Measurements from ENCODE around the gene TGFBR1. TPM values are rescaled to one million over a fixed set of nuclear protein-coding genes. Genes with fewer than 3 reads are reported as not detected.

TGFBR1 gene
- total RNA-seq, 6 donors from 2014 or later = 13.6 to 63.1 (median 37.9) TPM

- H3K4me3 ChIP-seq = no peak overlapping the region
- no peaks in the 10 kb centered on the region for H3K4me1 ChIP-seq
- H3K27ac ChIP-seq = no peak overlapping the region
- DNase-seq (no peak), ATAC-seq (ENCODE audit: low FRiP score in 2 of 2) (no peak)
- no peaks in the 10 kb centered on the region for H3K27me3 ChIP-seq
- no peaks in the 10 kb centered on the region for H3K9me3 ChIP-seq
- peaks cover 28 to 87% (median 50%) of the 10 kb centered on the region in 4 donors for H3K36me3 ChIP-seq
- TF ChIP-seq POLR2AphosphoS5 (IDR thresholded peaks at IDR 0.05) = no peak
- TF ChIP-seq EP300 (IDR thresholded peaks at IDR 0.05) = no peak
- TF ChIP-seq POLR2A (IDR thresholded peaks at IDR 0.05) = no peak
- no peak for TF ChIP-seq CTCF (IDR thresholded peaks at IDR 0.05)
Observed at GRCh38 chr9:99147177-99147576, 42.3 kb downstream of the TGFBR1 start.

GRCh38 chr9:99150451-99151171, 45.7 kb downstream of the TGFBR1 start:
- no peak overlapping the region for H3K4me3 ChIP-seq
- WGBS, 2 donors = 81 to 82% methylated on average over 8 of the region's 8 CpGs
- no peak for TF ChIP-seq POLR2A (IDR thresholded peaks at IDR 0.05)
- no peak for TF ChIP-seq CTCF (IDR thresholded peaks at IDR 0.05)
- TF ChIP-seq POLR2AphosphoS5 (IDR thresholded peaks at IDR 0.05) = no peak
- no peak for TF ChIP-seq EP300 (IDR thresholded peaks at IDR 0.05)
- no peaks in the 10 kb centered on the region for H3K4me1 ChIP-seq
- H3K9me3 ChIP-seq = no peaks in the 10 kb centered on the region
- no peak overlapping the region for H3K27ac ChIP-seq
- DNase-seq = no peak
- no peaks in the 10 kb centered on the region for H3K27me3 ChIP-seq
- H3K36me3 ChIP-seq = peaks cover 19 to 55% (median 28%) of the 10 kb centered on the region in 4 donors
- ATAC-seq (ENCODE audit: low FRiP score in 2 of 2) = no peak

- Histone ChIP-seq H3K27me3 (no peaks in the 10 kb centered on the region), H3K9me3 (no peaks in the 10 kb centered on the region), H3K4me3 (no peak overlapping the region), H3K4me1 (no peaks in the 10 kb centered on the region), H3K36me3 (peaks cover 0 to 17% (median 3%) of the 10 kb centered on the region in 4 donors), H3K27ac (no peak overlapping the region)
- ATAC-seq (ENCODE audit: low FRiP score in 2 of 2) (no peak), DNase-seq (no peak)
- 71 to 87% methylated on average over 3 of the region's 3 CpGs for WGBS, 2 donors
- TF ChIP-seq EP300 (IDR thresholded peaks at IDR 0.05) (no peak), CTCF (IDR thresholded peaks at IDR 0.05) (no peak), POLR2AphosphoS5 (IDR thresholded peaks at IDR 0.05) (no peak), POLR2A (IDR thresholded peaks at IDR 0.05) (no peak)
Observed at GRCh38 chr9:99154356-99154755, 49.4 kb downstream of the TGFBR1 start.

- Histone ChIP-seq H3K4me3 (no peak overlapping the region), H3K36me3 (peaks cover 0 to 7% (median 3%) of the 10 kb centered on the region in 4 donors), H3K4me1 (no peaks in the 10 kb centered on the region), H3K9me3 (no peaks in the 10 kb centered on the region), H3K27me3 (no peaks in the 10 kb centered on the region), H3K27ac (no peak overlapping the region)
- DNase-seq = no peak
- TF ChIP-seq POLR2A (IDR thresholded peaks at IDR 0.05) (no peak), EP300 (IDR thresholded peaks at IDR 0.05) (no peak), CTCF (IDR thresholded peaks at IDR 0.05) (no peak), POLR2AphosphoS5 (IDR thresholded peaks at IDR 0.05) (no peak)
- no peak for ATAC-seq (ENCODE audit: low FRiP score in 2 of 2)
- WGBS, 2 donors = 51 to 63% methylated on average over 2 of the region's 2 CpGs
Observed at GRCh38 chr9:99155736-99156135, 50.8 kb downstream of the TGFBR1 start.

- Histone ChIP-seq H3K9me3 (no peaks in the 10 kb centered on the region), H3K4me1 (no peaks in the 10 kb centered on the region), H3K36me3 (no peaks in the 10 kb centered on the region), H3K27ac (no peak overlapping the region), H3K4me3 (no peak overlapping the region), H3K27me3 (no peaks in the 10 kb centered on the region)
- DNase-seq (no peak), ATAC-seq (ENCODE audit: low FRiP score in 2 of 2) (no peak)
- WGBS, 2 donors = 78 to 81% methylated on average over 4 of the region's 4 CpGs
- TF ChIP-seq CTCF (IDR thresholded peaks at IDR 0.05) (no peak), POLR2AphosphoS5 (IDR thresholded peaks at IDR 0.05) (no peak), POLR2A (IDR thresholded peaks at IDR 0.05) (no peak), EP300 (IDR thresholded peaks at IDR 0.05) (no peak)
Observed at GRCh38 chr9:99158629-99159028, 53.7 kb downstream of the TGFBR1 start.
